HEK293 (cell line): ENCODE data around the gene C20orf96.
A peak's percentile ranks its signal among the peaks of the same experiment; 100 is the strongest.

ENCODE experiments used
- BCL11A ChIP-seq: fragments of 450-650 bp; formaldehyde crosslinking; IDR thresholded peaks from 2 replicates; pipeline ENCODE4 v1.5.1; 2016; ENCODE audit warnings: low read depth, missing biosample characterization, missing genetic modification characterization
- GLIS2 ChIP-seq: fragments of 450-650 bp; formaldehyde crosslinking; IDR thresholded peaks from 2 replicates; pipeline ENCODE4 v1.5.1; 2016; ENCODE audit warnings: missing biosample characterization, missing genetic modification characterization
- KLF7 ChIP-seq: fragments of 450-650 bp; formaldehyde crosslinking; IDR thresholded peaks from 2 replicates; pipeline ENCODE4 v1.5.1; 2016; ENCODE audit warnings: missing biosample characterization, missing genetic modification characterization, borderline replicate concordance
- OVOL3 ChIP-seq: fragments of 450-650 bp; formaldehyde crosslinking; IDR thresholded peaks from 2 replicates; pipeline ENCODE4 v1.5.1; 2016; ENCODE audit warnings: missing biosample characterization, missing genetic modification characterization
- SP2 ChIP-seq: fragments of 450-650 bp; formaldehyde crosslinking; IDR thresholded peaks from 2 replicates; pipeline ENCODE4 v1.5.1; 2016; ENCODE audit warnings: missing biosample characterization, missing genetic modification characterization
- SP3 ChIP-seq: fragments of 450-650 bp; formaldehyde crosslinking; IDR thresholded peaks from 2 replicates; pipeline ENCODE4 v1.5.1; 2016; ENCODE audit warnings: missing biosample characterization, missing genetic modification characterization
- YY1 ChIP-seq: fragments of 450-650 bp; formaldehyde crosslinking; IDR thresholded peaks from 2 replicates; pipeline ENCODE4 v1.5.1; 2018; ENCODE audit warnings: missing biosample characterization, missing genetic modification characterization
- YY2 ChIP-seq: fragments of 450-650 bp; formaldehyde crosslinking; IDR thresholded peaks from 2 replicates; pipeline ENCODE4 v1.5.1; 2016; ENCODE audit warnings: missing biosample characterization, missing genetic modification characterization
- ZBTB48 ChIP-seq: fragments of 450-650 bp; formaldehyde crosslinking; IDR thresholded peaks from 2 replicates; pipeline ENCODE4 v1.5.1; 2016; ENCODE audit warnings: missing biosample characterization, missing genetic modification characterization
- ZEB2 ChIP-seq: fragments of 450-650 bp; formaldehyde crosslinking; IDR thresholded peaks from 2 replicates; pipeline ENCODE4 v1.5.1; 2016; ENCODE audit warnings: missing biosample characterization, missing genetic modification characterization
- ZNF19 ChIP-seq: fragments of 450-650 bp; formaldehyde crosslinking; IDR thresholded peaks from 2 replicates; pipeline ENCODE4; 2016; ENCODE audit warnings: missing biosample characterization, missing genetic modification characterization, low read depth
- ZNF211 ChIP-seq: fragments of 450-650 bp; formaldehyde crosslinking; IDR thresholded peaks from 2 replicates; pipeline ENCODE4 v1.5.1; 2016; ENCODE audit warnings: low read depth, missing biosample characterization, missing genetic modification characterization
- ZNF221 ChIP-seq: fragments of 450-650 bp; formaldehyde crosslinking; IDR thresholded peaks from 2 replicates; pipeline ENCODE4 v1.5.1; 2017; ENCODE audit warnings: missing biosample characterization, missing genetic modification characterization, borderline replicate concordance
- ZNF555 ChIP-seq: fragments of 450-650 bp; formaldehyde crosslinking; conservative IDR thresholded peaks from 2 replicates; pipeline ENCODE4 v1.5.1; 2017; ENCODE audit warnings: missing biosample characterization, mild to moderate bottlenecking, missing genetic modification characterization, inconsistent platforms
- ZNF561 ChIP-seq: fragments of 450-650 bp; IDR thresholded peaks from 2 replicates; pipeline ENCODE4 v1.5.1; 2018; ENCODE audit warnings: missing biosample characterization, missing genetic modification characterization, borderline replicate concordance
- ZNF596 ChIP-seq: fragments of 450-650 bp; IDR thresholded peaks from 2 replicates; pipeline ENCODE4 v1.5.0; 2018; ENCODE audit warnings: missing biosample characterization, mild to moderate bottlenecking, missing genetic modification characterization, moderate library complexity
- ZNF610 ChIP-seq: fragments of 450-650 bp; formaldehyde crosslinking; IDR thresholded peaks from 2 replicates; pipeline ENCODE4 v1.5.1; 2016; ENCODE audit warnings: missing biosample characterization, missing genetic modification characterization, borderline replicate concordance
- ZNF660 ChIP-seq: fragments of 450-650 bp; IDR thresholded peaks from 2 replicates; pipeline ENCODE4 v1.5.1; 2018; ENCODE audit warnings: missing biosample characterization, mild to moderate bottlenecking, missing genetic modification characterization
- ZNF707 ChIP-seq: fragments of 450-650 bp; formaldehyde crosslinking; IDR thresholded peaks from 2 replicates; pipeline ENCODE4 v1.5.1; 2016; ENCODE audit warnings: missing biosample characterization, missing genetic modification characterization
- TF ChIP-seq, protein P1 (sequence below): fragments of 450-650 bp; formaldehyde crosslinking; IDR thresholded peaks from 2 replicates; pipeline ENCODE4 v1.5.1; 2016; ENCODE audit warnings: missing biosample characterization, missing genetic modification characterization
- TF ChIP-seq, protein P2 (sequence below): fragments of 450-650 bp; formaldehyde crosslinking; IDR thresholded peaks from 2 replicates; pipeline ENCODE4 v1.5.1; 2016; ENCODE audit warnings: missing biosample characterization, missing genetic modification characterization
- TF ChIP-seq, protein P3 (sequence below): fragments of 450-650 bp; formaldehyde crosslinking; IDR thresholded peaks from 2 replicates; pipeline ENCODE4 v1.5.1; 2016; ENCODE audit warnings: missing biosample characterization, missing genetic modification characterization, borderline replicate concordance
- TF ChIP-seq, protein P4 (sequence below): fragments of 450-650 bp; IDR thresholded peaks from 2 replicates; pipeline ENCODE4 v1.5.1; 2018; ENCODE audit warnings: missing biosample characterization, missing genetic modification characterization
- TF ChIP-seq, protein P5 (sequence below): sonication (generic); formaldehyde crosslinking; IDR thresholded peaks from 2 replicates; pipeline ENCODE4 v1.8.1; 2022; ENCODE audit warnings: mild to moderate bottlenecking, moderate library complexity, missing genetic modification reagents
- TF ChIP-seq, protein P6 (sequence below): fragments of 450-650 bp; formaldehyde crosslinking; IDR thresholded peaks from 2 replicates; pipeline ENCODE4 v1.5.1; 2016; ENCODE audit warnings: missing biosample characterization, missing genetic modification characterization
- TF ChIP-seq, protein P7 (sequence below): fragments of 450-650 bp; formaldehyde crosslinking; IDR thresholded peaks from 2 replicates; pipeline ENCODE4 v1.5.1; 2016; ENCODE audit warnings: missing biosample characterization, missing genetic modification characterization

C20orf96 gene

DNA sequence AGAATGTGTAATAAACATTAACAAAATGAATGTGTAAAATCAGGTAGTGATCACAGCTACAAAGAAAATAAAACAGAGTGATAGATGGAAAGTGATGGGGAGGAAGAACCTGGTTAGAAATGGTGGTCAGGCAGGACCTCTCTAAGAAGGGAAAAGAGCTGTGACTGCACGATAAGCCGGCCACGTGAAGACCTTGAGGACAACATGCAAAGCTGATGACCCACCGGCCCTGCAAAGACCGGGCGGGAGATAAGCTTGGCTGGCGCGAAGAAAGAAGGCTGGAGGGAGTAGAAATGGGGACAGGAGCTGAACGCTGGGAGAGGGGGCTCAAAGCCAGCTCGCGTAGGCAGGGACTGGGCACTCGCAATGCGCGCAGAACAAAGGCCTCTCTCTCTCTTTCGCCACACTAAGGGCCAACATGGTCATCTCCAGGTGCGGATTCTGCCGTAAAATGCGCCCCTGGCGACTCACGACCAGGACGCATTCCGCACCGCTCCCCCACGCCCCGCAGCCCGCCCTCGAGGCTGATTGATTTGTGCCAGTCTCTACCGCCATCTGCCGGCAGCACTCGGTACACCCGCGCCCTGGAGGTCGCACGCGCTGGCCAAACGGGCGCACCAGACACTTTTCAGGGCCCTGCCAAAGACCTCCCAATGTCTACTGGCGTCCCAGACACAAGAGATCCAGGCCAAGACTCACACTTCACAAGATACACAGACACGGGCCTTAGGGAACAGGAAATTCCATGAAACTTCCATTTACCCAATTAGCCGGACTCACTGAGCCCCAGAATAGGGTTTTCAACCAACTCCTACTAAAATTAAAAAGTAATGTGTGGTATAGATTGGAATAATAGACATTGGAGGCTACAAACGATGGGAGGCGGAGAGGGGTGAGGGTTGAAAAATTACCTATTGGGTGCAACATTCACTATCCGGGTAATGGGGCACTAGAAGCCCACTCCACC is 23.7 kb downstream of the C20orf96 start (continued):
- TF ChIP-seq, protein P1, sequence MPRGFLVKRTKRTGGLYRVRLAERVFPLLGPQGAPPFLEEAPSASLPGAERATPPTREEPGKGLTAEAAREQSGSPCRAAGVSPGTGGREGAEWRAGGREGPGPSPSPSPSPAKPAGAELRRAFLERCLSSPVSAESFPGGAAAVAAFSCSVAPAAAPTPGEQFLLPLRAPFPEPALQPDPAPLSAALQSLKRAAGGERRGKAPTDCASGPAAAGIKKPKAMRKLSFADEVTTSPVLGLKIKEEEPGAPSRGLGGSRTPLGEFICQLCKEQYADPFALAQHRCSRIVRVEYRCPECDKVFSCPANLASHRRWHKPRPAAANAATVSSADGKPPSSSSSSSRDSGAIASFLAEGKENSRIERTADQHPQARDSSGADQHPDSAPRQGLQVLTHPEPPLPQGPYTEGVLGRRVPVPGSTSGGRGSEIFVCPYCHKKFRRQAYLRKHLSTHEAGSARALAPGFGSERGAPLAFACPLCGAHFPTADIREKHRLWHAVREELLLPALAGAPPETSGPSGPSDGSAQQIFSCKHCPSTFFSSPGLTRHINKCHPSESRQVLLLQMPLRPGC: peak; percentile 74
- TF ChIP-seq, protein P2, sequence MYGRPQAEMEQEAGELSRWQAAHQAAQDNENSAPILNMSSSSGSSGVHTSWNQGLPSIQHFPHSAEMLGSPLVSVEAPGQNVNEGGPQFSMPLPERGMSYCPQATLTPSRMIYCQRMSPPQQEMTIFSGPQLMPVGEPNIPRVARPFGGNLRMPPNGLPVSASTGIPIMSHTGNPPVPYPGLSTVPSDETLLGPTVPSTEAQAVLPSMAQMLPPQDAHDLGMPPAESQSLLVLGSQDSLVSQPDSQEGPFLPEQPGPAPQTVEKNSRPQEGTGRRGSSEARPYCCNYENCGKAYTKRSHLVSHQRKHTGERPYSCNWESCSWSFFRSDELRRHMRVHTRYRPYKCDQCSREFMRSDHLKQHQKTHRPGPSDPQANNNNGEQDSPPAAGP: peak; percentile 47; the same call in 1 of the 2 replicates
- no peak for TF ChIP-seq BCL11A (tag by site-specific recombination)
- TF ChIP-seq ZNF610 (tag by site-specific recombination): peak; percentile 58
- TF ChIP-seq, protein P3, sequence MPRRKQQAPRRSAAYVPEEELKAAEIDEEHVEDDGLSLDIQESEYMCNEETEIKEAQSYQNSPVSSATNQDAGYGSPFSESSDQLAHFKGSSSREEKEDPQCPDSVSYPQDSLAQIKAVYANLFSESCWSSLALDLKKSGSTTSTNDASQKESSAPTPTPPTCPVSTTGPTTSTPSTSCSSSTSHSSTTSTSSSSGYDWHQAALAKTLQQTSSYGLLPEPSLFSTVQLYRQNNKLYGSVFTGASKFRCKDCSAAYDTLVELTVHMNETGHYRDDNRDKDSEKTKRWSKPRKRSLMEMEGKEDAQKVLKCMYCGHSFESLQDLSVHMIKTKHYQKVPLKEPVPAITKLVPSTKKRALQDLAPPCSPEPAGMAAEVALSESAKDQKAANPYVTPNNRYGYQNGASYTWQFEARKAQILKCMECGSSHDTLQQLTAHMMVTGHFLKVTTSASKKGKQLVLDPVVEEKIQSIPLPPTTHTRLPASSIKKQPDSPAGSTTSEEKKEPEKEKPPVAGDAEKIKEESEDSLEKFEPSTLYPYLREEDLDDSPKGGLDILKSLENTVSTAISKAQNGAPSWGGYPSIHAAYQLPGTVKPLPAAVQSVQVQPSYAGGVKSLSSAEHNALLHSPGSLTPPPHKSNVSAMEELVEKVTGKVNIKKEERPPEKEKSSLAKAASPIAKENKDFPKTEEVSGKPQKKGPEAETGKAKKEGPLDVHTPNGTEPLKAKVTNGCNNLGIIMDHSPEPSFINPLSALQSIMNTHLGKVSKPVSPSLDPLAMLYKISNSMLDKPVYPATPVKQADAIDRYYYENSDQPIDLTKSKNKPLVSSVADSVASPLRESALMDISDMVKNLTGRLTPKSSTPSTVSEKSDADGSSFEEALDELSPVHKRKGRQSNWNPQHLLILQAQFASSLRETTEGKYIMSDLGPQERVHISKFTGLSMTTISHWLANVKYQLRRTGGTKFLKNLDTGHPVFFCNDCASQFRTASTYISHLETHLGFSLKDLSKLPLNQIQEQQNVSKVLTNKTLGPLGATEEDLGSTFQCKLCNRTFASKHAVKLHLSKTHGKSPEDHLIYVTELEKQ (tag by site-specific recombination): 0 out of 2 replicates have a peak, but pooled peaks have one; percentile 12
- TF ChIP-seq ZNF707 (tag by site-specific recombination): no peak
- peak; percentile 39 for TF ChIP-seq SP2 (tag by site-specific recombination)
- TF ChIP-seq, protein P4, sequence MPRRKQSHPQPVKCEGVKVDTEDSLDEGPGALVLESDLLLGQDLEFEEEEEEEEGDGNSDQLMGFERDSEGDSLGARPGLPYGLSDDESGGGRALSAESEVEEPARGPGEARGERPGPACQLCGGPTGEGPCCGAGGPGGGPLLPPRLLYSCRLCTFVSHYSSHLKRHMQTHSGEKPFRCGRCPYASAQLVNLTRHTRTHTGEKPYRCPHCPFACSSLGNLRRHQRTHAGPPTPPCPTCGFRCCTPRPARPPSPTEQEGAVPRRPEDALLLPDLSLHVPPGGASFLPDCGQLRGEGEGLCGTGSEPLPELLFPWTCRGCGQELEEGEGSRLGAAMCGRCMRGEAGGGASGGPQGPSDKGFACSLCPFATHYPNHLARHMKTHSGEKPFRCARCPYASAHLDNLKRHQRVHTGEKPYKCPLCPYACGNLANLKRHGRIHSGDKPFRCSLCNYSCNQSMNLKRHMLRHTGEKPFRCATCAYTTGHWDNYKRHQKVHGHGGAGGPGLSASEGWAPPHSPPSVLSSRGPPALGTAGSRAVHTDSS (tag by site-specific recombination): no peak
- TF ChIP-seq YY1: peak; percentile 60; the same call in 1 of the 2 replicates
- TF ChIP-seq GLIS2 (tag by site-specific recombination): peak; percentile 71
- no peak for TF ChIP-seq ZNF221
- no peak for TF ChIP-seq ZBTB48 (tag by site-specific recombination)
- no peak for TF ChIP-seq ZNF19
- TF ChIP-seq OVOL3 (tag by site-specific recombination): no peak
- TF ChIP-seq, protein P5, sequence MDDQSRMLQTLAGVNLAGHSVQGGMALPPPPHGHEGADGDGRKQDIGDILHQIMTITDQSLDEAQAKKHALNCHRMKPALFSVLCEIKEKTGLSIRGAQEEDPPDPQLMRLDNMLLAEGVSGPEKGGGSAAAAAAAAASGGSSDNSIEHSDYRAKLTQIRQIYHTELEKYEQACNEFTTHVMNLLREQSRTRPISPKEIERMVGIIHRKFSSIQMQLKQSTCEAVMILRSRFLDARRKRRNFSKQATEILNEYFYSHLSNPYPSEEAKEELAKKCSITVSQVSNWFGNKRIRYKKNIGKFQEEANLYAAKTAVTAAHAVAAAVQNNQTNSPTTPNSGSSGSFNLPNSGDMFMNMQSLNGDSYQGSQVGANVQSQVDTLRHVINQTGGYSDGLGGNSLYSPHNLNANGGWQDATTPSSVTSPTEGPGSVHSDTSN (CRISPR knock-in tag): 0 out of 2 replicates have a peak, but pooled peaks have one; percentile 60
- no peak for TF ChIP-seq ZNF561 (tag by site-specific recombination)
- TF ChIP-seq YY2 (tag by site-specific recombination): no peak
- peak; percentile 32; the same call in 1 of the 2 replicates for TF ChIP-seq SP3
- TF ChIP-seq, protein P6, sequence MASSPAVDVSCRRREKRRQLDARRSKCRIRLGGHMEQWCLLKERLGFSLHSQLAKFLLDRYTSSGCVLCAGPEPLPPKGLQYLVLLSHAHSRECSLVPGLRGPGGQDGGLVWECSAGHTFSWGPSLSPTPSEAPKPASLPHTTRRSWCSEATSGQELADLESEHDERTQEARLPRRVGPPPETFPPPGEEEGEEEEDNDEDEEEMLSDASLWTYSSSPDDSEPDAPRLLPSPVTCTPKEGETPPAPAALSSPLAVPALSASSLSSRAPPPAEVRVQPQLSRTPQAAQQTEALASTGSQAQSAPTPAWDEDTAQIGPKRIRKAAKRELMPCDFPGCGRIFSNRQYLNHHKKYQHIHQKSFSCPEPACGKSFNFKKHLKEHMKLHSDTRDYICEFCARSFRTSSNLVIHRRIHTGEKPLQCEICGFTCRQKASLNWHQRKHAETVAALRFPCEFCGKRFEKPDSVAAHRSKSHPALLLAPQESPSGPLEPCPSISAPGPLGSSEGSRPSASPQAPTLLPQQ: peak; percentile 32; the same call in 1 of the 2 replicates
- TF ChIP-seq, protein P7, sequence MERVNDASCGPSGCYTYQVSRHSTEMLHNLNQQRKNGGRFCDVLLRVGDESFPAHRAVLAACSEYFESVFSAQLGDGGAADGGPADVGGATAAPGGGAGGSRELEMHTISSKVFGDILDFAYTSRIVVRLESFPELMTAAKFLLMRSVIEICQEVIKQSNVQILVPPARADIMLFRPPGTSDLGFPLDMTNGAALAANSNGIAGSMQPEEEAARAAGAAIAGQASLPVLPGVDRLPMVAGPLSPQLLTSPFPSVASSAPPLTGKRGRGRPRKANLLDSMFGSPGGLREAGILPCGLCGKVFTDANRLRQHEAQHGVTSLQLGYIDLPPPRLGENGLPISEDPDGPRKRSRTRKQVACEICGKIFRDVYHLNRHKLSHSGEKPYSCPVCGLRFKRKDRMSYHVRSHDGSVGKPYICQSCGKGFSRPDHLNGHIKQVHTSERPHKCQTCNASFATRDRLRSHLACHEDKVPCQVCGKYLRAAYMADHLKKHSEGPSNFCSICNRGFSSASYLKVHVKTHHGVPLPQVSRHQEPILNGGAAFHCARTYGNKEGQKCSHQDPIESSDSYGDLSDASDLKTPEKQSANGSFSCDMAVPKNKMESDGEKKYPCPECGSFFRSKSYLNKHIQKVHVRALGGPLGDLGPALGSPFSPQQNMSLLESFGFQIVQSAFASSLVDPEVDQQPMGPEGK (tag by site-specific recombination): peak; percentile 72; the same call in 1 of the 2 replicates
- TF ChIP-seq ZNF211 (tag by site-specific recombination): no peak
- TF ChIP-seq KLF7 (tag by site-specific recombination): 0 out of 2 replicates have a peak, but pooled peaks have one; percentile 24
- peak; percentile 74 for TF ChIP-seq ZEB2 (tag by site-specific recombination)
- TF ChIP-seq ZNF555 (tag by site-specific recombination): no peak
- TF ChIP-seq ZNF660 (tag by site-specific recombination): no peak
- no peak for TF ChIP-seq ZNF596 (tag by site-specific recombination)
